GM19035 (cell line): Measurements from ENCODE around the gene RANBP17.
"Not testable (repeated sequence)": the region's sequence is repeated elsewhere in the genome, so short reads cannot be mapped to it uniquely, and the experiment has no call there.

Experiments used
- ATAC-seq: cut with Tn5 transposase; IDR thresholded peaks from one replicate; pipeline ENCODE4 v1.9.1; 2021; ENCODE audit not compliant: unreplicated experiment

Gene RANBP17

DNA sequence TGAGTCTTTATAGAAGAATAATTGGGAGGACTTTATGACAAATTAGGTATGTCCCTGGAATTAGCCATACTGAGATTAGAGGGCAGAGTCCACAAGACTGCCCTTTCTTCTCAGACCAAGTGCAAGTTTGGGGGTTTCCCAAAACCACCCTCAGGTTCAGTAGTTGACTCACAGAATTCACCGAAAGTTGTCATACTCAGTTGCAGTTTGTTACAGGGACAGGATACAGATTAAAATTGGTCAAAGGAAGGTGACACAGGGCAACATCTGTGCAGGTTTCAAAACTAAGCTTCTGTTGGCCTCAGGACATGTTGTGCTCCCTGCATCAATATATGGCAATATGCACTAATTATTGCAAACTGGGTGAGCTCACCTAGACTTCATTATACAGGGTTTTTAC, 3.8 kb downstream of the RANBP17 start:
- ATAC-seq: peak; percentile 84

DNA sequence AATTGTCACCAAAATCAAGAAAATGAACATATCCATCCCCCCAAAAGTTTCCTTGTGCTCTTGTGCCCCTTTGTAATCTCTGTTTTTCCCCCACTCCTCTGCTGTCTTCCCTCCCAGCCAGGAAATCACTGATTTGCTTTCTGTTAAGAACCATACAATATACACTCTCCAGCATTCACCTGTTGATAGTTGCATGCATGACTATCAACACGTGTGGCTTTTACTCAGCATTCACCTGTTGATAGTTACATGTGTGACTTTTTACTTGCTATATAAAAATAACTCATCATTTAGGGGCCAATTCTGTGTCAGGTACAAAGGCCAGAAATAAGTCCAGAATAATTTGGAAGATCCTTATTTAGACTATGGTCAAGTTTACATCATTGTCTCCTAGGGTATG, 6.0 kb downstream of the RANBP17 start:
- no peak for ATAC-seq

DNA sequence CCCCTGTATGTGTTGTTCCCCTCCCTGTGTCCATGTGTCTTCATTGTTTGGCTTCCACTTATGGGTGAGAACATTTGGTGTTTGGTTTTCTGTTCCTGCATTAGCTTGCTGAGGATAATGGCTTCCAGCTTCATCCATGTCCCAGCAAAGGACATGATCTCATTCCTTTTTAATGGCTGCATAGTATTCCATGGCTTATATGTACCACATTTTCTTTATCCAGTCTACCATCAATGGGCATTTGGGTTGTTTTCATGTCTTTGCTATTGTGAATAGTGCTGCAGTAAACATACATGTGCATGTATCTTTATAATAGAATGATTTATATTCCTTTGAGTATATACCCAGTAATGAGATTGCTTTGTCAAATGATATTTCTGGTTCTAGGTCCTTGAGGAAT, 8.6 kb downstream of the RANBP17 start:
- not testable (repeated sequence) for ATAC-seq

DNA sequence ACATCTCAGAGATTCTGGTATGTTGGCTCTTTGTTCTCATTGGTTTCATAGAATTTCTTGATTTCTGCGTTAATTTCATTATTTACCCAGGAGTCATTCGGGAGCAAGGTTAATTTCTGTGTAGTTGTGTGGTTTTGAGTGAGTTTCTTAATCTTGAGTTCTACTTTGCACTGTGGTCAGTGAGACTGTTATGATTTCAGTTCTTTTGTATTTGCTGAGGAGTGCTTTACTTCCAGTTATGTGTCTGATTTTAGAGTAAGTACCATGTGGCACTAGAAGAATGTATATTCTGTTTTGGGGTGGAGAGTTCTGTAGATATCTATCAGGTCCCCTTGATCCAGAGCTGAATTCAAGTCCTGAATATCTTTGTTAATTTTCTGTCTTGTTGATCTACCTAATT, 12.2 kb downstream of the RANBP17 start:
- ATAC-seq: no peak

DNA sequence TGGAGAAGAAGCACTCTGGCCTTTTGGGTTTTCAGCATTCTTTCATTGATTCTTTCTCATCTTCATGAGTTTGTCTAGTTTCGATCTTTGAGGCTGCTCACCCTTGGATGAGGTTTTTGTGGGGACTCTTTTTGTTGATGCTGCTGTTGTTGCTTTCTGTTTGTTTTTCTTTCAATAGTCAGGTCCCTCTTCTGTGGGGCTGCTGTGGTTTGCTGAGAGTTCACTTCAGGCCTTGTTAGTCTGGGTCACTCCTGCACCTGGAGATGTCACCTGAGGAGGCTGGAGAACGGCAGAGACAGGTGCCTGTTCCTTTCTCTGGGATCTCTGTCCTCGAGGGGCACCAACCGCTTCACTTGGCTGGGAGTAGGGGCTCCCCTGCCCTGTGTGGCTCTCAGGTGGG, 14.0 kb downstream of the RANBP17 start:
- ATAC-seq: no peak

DNA sequence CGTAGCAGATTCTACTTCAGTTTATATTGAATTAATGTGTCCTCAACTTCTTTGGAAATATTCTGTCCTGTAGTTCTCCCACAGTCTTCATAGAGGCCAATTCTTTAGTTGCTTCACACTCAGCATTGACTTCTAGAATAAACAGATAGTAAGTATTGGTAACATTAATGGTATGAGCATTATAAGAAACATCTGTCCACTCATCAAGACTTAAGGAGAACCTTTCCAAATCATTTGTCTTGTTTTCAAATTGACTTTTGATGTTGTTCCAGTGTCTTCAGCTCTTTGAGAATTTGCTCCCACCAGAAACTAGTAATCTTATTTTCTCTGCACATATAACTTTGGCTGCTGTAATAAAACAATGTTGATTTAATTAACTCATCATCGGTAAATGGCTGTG, 18.3 kb downstream of the RANBP17 start:
- ATAC-seq: no peak

DNA sequence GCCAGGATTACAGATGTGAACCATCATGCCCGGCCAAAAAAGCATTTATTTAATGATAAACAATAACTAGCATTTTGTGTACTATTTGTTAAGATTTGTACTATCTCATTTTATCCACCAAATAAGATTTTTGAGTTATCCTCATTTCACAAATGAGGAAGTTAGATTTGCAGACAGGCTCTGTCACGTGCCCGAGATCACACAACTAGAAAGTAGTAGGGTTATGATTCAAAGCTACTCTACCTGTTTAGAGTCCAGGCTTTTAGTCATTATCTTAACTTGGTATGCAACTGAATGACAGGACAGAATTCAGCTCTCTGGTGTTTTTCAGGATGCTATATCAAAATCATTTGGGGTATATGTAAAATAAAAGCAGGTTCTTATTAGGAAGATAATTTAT, 20.5 kb downstream of the RANBP17 start:
- ATAC-seq: no peak

DNA sequence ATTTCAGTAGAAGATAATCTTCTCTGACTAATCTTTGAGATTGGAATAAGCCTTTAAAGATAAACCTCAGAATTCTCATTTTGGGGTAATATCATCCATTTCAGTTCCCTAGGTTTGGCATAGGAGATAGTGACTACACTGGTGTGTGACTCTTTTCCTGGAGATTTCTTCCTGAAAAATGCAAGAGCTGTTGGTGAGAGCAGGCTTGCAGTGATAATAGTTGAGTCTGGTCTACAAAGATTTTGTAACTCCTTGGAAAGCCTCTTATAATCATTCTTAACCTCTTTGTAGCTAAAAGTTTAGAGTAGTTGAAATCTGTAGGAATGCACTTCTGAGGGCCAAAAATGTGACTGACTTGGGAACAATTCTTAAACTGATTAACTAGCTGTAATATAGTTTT, 23.4 kb downstream of the RANBP17 start:
- no peak for ATAC-seq

DNA sequence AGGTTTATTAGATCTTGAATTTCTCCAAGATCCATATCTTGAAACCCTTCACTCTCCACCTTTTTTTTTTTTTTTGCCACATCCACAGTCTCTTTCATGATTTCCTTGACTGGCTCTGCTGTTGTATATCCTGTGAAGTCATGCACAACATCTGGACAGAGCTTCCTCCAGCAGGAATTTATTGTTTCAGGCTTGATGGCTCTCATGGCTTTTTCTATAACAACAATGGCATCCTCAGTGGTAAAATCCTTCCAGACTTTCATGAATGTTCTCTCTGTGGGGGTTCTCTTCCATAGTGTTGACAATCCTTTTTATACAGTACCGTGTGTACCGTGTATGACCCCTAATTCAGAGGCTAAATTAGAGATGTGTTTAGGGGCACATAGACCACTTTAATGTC, 24.0 kb downstream of the RANBP17 start:
- no peak for ATAC-seq

DNA sequence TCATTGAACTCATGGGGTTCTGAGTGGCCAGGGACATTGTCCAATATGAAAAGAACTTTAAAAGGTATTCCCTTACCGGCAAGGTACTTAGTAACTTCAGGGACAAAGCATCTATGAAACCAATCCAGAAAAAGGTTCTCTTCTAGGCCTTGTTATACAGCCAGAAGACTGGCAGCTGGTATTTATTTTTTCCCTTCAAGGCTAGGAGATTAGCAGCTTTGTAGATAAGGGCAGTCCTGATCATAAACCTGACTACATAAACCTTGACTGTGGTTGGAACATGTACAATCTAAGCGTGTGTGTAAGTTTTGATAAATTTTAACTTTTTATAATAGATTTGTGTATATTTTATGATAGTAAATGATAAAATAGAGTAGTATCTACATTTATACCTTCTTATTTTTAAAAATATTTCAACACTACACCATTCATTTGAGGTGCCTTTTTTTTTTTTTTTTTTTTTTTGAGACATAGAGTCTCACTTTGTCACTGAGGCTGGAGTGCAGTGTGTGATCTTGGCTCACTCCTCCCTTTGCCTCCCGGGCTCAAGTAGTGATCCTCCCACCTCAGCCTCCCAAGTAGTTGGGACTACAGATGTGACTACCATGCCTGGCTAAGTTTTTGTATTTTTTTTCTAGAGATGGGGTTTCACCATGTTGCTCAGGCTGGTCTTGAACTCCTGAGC, 24.5 kb downstream of the RANBP17 start:
- no peak for ATAC-seq

DNA sequence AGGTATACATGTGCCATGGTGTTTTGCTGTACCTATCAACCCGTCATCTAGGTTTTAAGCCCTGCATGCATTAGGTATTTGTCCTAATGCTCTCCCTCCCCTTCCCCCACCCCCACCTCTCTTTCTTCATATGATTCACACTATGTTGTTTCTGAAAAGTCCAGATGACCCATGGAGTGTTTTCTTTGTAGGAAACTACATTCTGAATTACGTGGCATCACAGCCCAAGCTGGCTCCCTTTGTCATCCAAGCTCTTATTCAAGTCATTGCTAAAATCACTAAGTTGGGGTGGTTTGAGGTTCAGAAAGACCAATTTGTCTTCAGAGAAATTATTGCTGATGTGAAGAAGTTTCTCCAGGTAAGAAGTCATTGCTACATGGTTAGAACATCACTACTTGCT, 30.4 kb downstream of the RANBP17 start:
- ATAC-seq: no peak

DNA sequence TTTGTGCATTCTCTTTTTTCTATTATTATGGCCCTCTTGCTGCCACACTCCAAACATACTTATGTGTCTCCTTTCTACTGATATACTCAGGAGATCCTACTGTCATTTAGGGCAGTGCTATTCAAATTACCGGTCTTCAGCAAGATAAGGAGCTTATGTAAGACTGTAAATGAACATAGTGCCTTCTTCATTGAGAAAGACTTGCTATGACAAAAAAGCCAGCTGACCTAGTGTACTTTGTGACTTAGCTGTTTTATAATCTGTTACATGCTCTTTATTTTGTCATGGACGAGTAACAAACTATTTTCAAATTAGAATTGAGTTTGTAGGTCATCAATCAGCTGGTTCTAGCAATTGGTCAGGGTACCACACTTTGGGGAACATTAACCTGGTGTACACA, 32.8 kb downstream of the RANBP17 start:
- ATAC-seq: no peak

DNA sequence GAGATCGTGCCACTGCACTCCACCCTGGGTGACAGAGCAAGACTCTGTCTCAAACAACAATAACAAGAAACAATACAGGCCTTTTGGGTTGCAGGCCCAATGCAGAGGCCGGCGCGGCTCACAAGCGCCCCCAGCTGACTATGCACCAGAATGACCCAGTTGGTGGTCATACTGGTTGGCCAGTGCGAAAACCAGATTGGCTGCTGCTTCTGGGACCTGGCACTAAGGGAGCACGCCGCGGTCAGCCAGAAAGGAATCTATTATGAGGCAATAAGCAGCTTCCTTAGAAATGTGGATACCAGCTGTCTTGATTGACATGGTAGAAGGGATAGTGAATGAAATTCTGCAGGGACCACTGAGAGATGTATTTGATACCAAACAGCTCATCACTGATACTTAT, 35.0 kb downstream of the RANBP17 start:
- no peak for ATAC-seq

DNA sequence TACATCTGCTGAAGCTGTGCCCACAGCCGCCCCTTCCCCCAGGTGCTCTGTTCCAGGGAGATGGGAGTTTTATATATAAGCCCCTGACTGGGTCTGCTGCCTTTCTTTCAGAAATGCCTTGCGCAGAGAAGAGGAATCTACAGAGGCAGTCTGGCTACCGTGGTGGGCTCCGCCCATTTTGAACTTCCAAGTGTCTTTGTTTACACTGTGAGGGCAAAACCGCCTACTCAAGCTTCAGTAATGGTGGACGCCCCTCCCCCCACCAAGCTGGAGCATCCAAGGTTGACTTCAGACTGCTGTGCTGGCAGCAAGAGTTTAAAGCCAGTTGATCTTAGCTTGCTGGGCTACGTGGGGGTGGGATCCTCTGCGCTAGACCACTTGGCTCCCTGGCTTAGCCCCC, 41.3 kb downstream of the RANBP17 start:
- no peak for ATAC-seq

DNA sequence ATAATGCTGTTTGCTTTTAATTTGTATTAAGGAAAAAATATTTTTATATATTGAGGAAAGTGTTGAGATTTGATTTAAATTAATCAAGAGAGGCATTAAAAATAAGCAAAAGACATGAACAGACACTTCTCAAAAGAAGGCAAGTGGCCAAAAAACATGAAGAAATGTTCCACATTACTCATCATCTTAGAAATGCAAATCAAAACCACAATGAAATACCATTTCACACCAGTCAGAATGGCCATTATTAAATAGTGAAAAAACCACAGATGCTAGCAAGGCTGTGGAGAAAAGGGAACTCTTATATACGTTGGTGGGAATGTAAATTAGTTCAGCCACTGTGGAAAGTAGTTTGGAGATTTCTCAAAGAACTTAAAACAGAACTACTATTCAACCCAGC, 45.9 kb downstream of the RANBP17 start:
- no peak for ATAC-seq

DNA sequence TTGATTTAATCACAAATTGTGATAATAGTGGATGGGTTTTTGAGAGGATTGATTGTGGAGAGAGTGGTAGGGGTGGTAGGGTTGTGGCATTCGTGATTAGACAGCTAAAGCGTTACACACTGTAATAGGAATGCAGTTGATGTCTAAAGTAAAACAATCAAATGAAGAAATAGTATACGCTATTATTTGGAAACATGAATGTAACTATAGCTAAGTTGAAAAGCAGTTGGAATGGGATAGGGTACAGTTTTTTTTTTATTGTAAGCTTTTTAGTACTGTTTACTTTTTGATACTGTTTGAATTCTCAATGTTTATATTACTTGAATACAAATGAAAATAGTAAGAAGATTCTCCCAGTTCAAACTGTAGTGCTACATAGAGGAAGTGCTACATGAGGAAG, 51.8 kb downstream of the RANBP17 start:
- ATAC-seq: no peak

DNA sequence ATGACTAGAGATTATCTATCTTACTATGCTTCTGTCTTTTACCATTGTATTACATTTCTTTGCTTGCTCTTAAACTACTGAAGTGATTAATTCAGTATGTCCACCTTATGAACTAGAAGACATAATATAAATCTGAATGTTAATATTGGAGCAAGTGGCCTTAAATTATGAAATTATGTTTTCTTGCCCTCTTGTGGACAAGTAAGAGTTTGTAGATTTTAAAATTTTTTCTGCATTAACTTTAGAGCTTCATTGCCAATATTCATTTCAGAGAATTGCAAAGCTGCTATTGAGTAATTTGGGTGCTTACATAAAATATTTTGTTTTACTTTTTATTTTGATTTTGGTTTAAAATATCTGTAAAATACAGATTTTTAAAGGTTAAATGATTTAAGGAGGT, 55.3 kb downstream of the RANBP17 start:
- ATAC-seq: no peak

DNA sequence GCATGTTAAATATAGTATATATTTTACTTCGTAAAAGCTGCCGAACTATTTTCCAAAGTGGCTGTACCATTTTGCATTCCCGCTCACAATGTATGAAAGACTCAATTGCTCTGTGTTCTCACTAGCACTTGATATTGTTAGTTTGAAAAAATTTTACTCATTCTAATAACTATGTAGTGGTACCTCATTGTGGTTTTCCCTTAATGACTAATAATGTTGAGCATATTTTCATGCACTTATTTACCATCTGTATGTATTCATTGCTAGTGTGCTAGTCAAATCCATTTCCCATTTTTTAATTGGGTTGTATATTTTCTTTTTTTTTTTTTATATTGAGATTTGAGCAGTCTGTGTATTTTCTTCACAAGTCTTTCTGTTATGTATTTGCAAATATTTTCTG, 58.4 kb downstream of the RANBP17 start:
- ATAC-seq: no peak

DNA sequence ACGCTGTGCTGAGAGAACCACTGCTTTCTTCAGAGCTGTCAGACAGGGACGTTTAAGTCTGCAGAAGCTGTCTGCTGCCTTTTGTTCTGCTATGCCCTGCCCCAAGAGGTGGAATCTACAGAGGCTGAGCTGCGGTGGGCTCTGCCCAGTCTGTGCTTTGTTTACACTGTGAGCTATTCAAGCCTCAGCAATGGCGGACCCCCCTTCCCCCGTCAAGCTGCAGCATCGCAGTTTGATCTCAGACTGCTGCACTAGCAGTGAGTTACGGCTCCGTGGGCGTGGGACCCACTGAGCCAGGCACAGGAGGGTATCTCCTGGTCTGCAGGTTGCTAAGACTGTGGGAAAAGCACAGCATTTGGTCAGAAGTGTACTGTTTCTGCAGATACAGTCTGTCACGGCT, 60.5 kb downstream of the RANBP17 start:
- ATAC-seq: not testable (repeated sequence)

DNA sequence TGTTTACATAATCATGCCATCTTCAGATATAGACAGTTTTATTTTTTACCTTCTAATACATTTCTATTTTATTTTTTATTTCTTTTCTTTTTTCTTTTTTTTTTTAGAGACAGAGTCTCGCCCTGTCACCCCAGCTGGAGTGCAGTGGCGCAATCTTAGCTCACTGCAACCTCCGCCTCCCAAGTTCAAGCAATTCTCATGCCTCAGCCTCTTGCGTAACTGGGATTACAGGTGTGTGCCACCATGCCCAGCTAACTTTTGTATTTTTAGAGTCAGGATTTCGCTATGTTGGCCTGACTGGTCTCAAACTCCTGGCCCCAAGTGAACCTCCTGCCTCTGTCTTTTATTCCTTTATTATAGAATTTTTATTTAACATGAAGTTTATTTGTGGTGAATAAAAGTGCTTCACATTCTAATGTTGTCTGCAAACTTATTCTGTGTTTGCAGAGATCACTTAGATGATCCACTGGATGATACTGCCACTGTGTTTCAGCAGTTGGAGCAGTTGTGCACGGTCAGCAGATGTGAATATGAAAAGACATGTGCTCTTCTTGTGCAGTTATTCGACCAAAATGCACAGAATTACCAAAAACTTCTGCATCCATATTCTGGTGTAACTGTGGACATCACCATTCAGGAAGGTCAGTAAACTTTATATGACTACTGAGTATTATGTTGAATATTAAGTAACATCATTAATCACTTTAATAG, 62.2 kb downstream of the RANBP17 start:
- no peak for ATAC-seq

DNA sequence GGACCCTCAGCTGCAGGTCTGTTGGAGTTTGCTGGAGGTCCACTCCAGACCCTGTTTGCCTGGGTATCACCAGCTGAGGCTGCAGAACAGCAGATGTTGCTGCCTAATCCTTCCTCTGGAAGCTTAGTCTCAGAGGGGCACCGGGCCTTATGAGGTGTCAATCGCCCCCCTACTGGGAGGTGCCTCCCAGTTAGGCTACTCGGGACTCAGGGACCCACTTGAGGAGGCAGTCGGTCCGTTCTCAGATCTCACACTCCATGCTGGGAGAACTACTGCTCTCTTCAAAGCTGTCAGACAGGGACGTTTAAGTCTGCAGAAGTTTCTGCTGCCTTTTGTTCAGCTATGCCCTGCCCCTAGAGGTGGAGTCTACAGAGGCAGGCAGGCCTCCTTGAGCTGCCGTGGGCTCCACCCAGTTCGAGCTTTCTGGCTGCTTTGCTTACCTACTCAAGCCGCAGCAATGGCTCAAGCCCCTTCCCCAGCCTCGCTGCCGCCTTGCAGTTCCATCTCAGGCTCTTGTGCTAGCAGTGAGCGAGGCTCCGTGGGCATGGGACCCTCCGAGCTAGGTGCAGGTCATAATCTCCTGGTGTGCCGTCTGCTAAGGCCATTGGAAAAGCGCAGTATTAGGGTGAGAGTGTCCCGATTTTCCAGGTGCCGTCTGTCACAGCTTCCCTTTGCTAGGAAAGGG, 73.9 kb downstream of the RANBP17 start:
- ATAC-seq: not testable (repeated sequence)

DNA sequence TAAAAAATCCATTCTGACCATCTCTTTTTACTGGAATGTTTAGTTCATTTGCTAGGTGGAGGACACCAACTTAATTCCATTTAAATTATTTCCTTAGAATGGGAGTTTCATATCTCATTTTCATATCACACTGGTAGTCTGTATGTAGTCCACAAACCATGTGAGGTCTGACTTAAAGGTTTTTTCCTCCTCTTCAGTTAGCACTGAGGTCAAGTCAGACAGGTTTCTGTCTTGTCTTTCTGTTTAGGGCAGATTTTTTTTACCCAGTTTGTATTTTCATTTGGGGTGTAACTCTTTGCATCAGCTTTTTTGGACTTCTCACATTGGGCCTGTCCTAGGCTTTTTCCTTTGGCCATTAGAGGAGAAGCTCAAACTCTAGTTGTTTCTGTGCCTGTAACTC, 75.3 kb downstream of the RANBP17 start:
- no peak for ATAC-seq
